ENCODE results near the gene PTGFRN. TPM values are rescaled to one million over a fixed set of nuclear protein-coding genes. Genes with fewer than 3 reads are reported as not detected.

The PTGFRN gene
- total and polyA plus RNA-seq, 4 donors: 5.4 to 12.6 (median 7.2) TPM

- H3K36me3 ChIP-seq (ENCODE audit: control insufficient read depth in 4 of 4, insufficient read depth in 3 of 4, low read depth in 1 of 4, low read length in 3 of 4): no peaks in the 10 kb centered on the region
- no peak overlapping the region for H3K27ac ChIP-seq (ENCODE audit: low read depth in 1 of 2, low read length in 2 of 2)
- DNase-seq (ENCODE audit: low spot score): no peak
- TF ChIP-seq GABPA (IDR thresholded peaks at IDR 0.05 in 1 of 2, conservative IDR thresholded peaks at IDR 0.05 in 1 of 2) (no peak), ZBTB33 (IDR thresholded peaks at IDR 0.05) (no peak), HNF4G (IDR thresholded peaks at IDR 0.05) (no peak), REST (IDR thresholded peaks at IDR 0.05) (no peak), YY1 (IDR thresholded peaks at IDR 0.05) (no peak), RAD21 (IDR thresholded peaks at IDR 0.05) (no peak), JUND (IDR thresholded peaks at IDR 0.05) (no peak), SP1 (IDR thresholded peaks at IDR 0.05) (no peak), MAX (IDR thresholded peaks at IDR 0.05) (no peak), TAF1 (conservative IDR thresholded peaks at IDR 0.05) (no peak), HNF4A (conservative IDR thresholded peaks at IDR 0.05) (no peak)
- no peaks in the 10 kb centered on the region for H3K27me3 ChIP-seq (ENCODE audit: control insufficient read depth in 4 of 4, insufficient read depth in 4 of 4, low read length in 3 of 4)
- no peaks in the 10 kb centered on the region for H3K9me3 ChIP-seq (ENCODE audit: control insufficient read depth in 4 of 4, low read length in 3 of 4)
- WGBS: 93% methylated on average over 11 of the region's 11 CpGs
- no peak overlapping the region for H3K4me3 ChIP-seq (ENCODE audit: low read depth in 1 of 3, low read length in 3 of 3)
- no peak overlapping the region for H3K9ac ChIP-seq (ENCODE audit: low read depth in 1 of 2, low read length in 2 of 2)
- no peaks in the 10 kb centered on the region for H3K4me1 ChIP-seq (ENCODE audit: control insufficient read depth in 4 of 4, insufficient read depth in 4 of 4, low read length in 3 of 4)
Observed at GRCh38 chr1:117032681-117033539, 123.2 kb downstream of the PTGFRN start.

- Histone ChIP-seq H3K36me3 (ENCODE audit: control insufficient read depth in 4 of 4, insufficient read depth in 3 of 4, low read depth in 1 of 4, low read length in 3 of 4) (no peaks in the 10 kb centered on the region), H3K27ac (ENCODE audit: low read depth in 1 of 2, low read length in 2 of 2) (no peak overlapping the region), H3K27me3 (ENCODE audit: control insufficient read depth in 4 of 4, insufficient read depth in 4 of 4, low read length in 3 of 4) (no peaks in the 10 kb centered on the region), H3K9ac (ENCODE audit: low read depth in 1 of 2, low read length in 2 of 2) (no peak overlapping the region), H3K9me3 (ENCODE audit: control insufficient read depth in 4 of 4, low read length in 3 of 4) (no peaks in the 10 kb centered on the region), H3K4me1 (ENCODE audit: control insufficient read depth in 4 of 4, insufficient read depth in 4 of 4, low read length in 3 of 4) (no peaks in the 10 kb centered on the region), H3K4me3 (ENCODE audit: low read depth in 1 of 3, low read length in 3 of 3) (no peak overlapping the region)
- no peak for DNase-seq (ENCODE audit: low spot score)
- 85% methylated on average over 7 of the region's 7 CpGs for WGBS
- no peak for TF ChIP-seq EGR1 (IDR thresholded peaks at IDR 0.05; ENCODE audit: low read depth in 2 of 2)
- no peak for TF ChIP-seq NR2F2 (IDR thresholded peaks at IDR 0.05)
- no peak for TF ChIP-seq GABPA (IDR thresholded peaks at IDR 0.05 in 1 of 2, conservative IDR thresholded peaks at IDR 0.05 in 1 of 2)
- TF ChIP-seq YY1 (IDR thresholded peaks at IDR 0.05): no peak
- TF ChIP-seq CTCF (IDR thresholded peaks at IDR 0.05; ENCODE audit: low read depth, low read length, missing input control): no peak
- TF ChIP-seq RXRA (IDR thresholded peaks at IDR 0.05): no peak
Observed at GRCh38 chr1:117033772-117034171, 124.1 kb downstream of the PTGFRN start.
